CD4-positive, alpha-beta T cell treated with Interleukin-4 for 4 hours (primary cell): ENCODE data around the gene GARIN3.

ENCODE experiments used
- DNase-seq: peaks from one replicate; pipeline ENCODE4 v3.0.0-alpha.2; 2020

GARIN3 gene

DNA sequence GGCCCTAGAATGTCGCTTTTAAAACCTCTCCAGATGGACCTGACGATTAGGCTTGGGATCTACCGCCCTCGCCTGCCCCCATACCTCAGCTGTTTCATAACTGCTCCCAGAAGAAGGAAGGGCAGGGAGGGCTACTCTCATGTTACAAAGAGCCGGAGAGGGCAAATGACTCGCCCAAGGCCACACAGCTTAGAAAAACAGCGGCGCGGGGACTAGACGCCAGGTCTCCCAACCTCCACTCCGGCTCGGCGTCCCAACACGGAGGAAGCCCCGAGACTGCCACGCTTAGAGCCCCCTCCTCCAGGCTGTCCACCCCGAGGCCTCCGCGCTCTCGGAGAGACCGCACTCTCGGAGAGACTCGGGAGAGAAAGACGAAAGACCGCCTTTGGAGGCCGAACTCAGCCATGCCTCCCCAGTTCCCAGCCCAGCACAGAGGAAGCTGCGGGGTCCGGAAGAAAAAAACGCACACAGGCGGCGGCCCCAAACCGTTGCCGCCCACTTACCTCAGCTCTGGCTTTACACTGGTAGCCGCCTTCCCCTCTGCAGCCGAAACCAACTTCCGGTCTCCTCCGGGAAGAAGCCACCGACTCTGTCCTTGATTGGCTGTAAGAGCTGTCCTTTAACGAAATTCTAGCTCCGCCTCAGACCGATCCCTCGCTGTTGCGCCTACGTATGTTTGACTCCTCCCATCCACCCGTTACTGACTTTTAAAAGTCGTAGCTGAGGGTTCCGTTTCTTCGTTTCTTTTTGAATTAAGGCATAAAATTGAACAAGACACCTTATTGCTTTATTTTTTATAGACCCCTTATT is 23.5 kb downstream of the GARIN3 start, which contains the start of gene MED7:
MED7 (minus strand) TSS at position 549 of the 810 bp plus-strand sequence. CDS start 3,434 bp downstream, outside the sequence.
- peak; percentile 99 for DNase-seq

- no peak for DNase-seq
Observed at GRCh38 chr5:157137691-157138090, 28.4 kb downstream of the GARIN3 start.

GRCh38 chr5:157132281-157132612 is 33.8 kb downstream of the GARIN3 start:
- DNase-seq, result no peak

GRCh38 chr5:157130925-157131324 is 35.1 kb downstream of the GARIN3 start:
- no peak for DNase-seq

DNA sequence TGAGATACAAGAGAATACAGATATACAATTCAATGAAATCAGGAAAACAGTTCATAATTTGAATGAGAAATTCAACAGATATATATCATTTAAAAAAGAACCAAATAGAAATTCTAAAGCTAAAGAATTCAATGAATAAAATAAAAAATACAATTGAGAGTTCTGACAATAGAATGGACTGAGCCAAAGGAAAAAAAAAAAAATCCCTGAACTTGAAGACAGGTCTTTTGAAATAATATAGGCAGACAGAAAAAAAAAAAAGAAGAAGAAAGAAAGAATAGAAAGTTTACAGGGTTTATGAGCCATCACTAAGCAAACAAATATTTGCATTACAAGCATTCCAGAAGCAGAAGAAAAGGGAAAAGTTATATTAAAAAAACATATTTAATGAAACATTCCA is 44.4 kb downstream of the GARIN3 start:
- no peak for DNase-seq

GRCh38 chr5:157120102-157120501 is 46.0 kb downstream of the GARIN3 start:
- DNase-seq, result no peak

GRCh38 chr5:157116483-157116954 is 49.5 kb downstream of the GARIN3 start:
- DNase-seq, result no peak

- DNase-seq, result no peak
Observed at GRCh38 chr5:157115502-157115901, 50.6 kb downstream of the GARIN3 start.

- no peak for DNase-seq
Observed at GRCh38 chr5:157115012-157115411, 51.1 kb downstream of the GARIN3 start.

GRCh38 chr5:157113002-157113401 is 53.1 kb downstream of the GARIN3 start:
- no peak for DNase-seq
